Caki2 (cell line): ENCODE data around the gene FOXN3. TPM values are rescaled to one million over a fixed set of nuclear protein-coding genes. Genes with fewer than 3 reads are reported as not detected.
"Not testable (repeated sequence)": the region's sequence is repeated elsewhere in the genome, so short reads cannot be mapped to it uniquely, and the experiment has no call there.

ENCODE experiments used
- DNase-seq: peaks from one replicate; pipeline ENCODE4 v3.0.0-alpha.2; 2015; ENCODE audit warnings: low read depth
- in situ Hi-C: cut with HindIII; loops from 2 replicates; pipeline ENCODE4 v1.10.0; 2016; ENCODE audit warnings: low sequenced_read_pairs, low pct_unique_long_range_greater_than_20kb, mixed read lengths
- total RNA-seq: library from RNA; depleted of rRNA; stranded (reverse); fragments of >200 nt; shearing (Covaris generic); gene quantifications from 2 replicates; pipeline ENCODE4 v1.2.3, GENCODE V29; 2014; ENCODE audit warnings: low replicate concordance

The FOXN3 gene
- total RNA-seq, 1 experiment from 2014 or later = 3.2 TPM

DNA sequence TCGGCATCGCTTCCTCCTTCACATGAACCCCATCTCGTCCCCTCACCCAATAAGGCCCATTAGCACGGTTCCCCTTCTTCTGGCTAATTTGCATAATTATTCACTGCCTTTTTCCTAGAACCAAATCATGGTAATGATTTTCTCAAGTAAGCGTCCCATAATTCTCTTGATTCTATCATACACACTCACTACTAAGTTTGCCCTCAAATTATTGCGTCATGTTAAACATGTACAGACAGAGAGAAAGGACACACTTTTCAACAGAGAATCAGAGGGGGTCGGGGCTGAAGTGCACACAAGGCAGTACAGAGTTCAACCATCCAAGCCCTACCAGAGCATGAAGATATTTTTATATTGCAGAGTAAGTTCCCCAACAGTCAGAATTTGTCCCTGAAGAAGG lies 256.6 kb downstream of the FOXN3 start:
- in situ Hi-C loops = no loop called here
- DNase-seq = no peak

DNA sequence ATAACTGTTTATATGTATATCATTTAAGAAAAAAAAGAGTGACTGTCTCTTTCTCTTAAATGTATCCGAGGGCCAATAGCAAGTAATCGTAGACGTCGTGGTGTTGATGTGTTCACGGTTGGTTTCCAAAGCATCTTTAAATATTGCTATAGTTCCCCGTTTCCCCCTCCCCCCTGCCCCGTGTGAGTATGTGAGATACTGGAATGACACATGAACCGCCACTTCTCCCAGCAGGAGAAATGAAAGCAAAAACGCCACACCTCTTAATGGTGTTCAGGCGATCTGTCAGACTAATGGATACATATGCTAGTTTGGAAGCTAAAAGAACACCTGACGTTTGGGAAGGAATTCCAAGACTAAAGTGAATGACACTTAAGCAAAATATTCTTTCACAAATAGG lies 258.3 kb downstream of the FOXN3 start:
- in situ Hi-C loops = no loop called here
- DNase-seq = no peak

DNA sequence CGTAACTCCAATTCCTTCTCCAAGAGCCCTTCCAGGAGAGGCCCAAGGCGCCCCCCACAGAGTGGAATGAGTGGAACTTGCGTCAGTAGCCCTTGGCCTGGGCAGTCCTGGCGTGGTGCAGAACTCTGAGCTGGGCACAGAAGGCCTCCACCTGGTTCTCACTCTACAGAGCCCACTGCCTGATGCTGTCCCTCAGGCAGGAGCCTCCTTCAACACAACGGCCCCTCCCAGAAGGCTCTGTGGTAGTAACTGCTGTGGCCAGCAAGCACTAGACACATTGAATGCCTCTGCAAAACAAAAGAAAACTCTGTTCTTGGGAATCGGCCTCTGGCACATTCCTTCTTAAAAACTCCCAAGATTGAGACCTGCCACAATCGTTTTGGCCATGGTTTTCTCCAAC lies 258.9 kb downstream of the FOXN3 start:
- in situ Hi-C loops, DNase-seq: not testable (repeated sequence)

DNA sequence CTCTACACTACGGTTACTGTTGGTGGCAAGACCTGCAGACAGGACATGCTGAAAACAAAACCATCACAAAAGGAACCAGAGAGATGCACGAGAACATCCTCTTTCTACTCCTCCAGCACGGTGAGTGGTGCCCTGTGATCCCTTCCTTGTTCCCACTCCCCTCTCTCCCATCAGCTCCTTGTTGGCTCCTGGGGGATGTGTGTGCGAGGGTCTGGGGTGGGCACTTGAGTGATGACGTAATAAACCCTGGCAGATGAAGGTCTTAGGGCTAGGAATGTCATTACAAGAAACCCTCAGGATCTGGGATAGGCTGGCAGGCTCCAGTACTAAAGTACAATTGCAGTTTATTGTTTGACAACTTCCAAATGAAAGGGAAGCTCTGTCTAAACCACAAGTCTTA lies 261.5 kb downstream of the FOXN3 start:
- in situ Hi-C loops = no loop called here
- DNase-seq = no peak

DNA sequence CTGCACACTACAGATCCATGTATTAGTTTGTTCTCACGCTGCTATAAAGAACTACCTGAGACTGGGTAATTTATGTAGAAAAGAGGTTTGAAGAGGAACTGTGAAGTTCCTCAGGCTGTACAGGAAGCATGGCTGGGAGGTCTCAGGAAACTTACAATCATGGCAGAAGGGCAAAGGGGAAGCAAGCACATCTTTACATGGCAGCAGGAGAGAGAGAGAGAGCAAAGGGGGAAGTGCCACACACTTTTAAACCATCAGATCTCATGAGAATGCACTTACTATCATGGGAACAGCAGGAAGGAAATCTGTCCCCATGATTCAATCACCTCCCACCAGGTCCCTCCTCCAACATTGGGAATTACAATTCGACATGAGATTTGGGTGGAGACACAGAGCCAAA lies 265.3 kb downstream of the FOXN3 start:
- in situ Hi-C loops, DNase-seq: not testable (repeated sequence)

DNA sequence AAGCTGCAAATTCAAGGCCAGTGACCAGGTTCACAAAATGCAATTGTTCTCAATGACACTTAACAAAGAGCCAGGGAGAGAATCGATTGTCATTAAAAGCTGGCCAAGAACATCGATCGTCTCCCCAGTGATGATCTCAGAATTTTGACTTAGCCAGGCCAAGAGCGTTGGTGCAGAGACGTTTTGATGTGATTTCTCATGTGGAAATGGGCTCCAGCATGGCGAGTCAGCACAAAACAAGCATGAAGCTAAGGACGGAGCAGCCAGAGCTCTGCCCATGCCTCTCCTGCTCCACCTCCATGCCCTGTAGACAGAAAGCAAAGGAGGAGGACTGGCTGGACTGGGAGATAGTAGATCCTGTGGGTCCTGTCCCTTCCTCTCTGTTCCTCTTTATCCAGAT lies 270.8 kb downstream of the FOXN3 start:
- in situ Hi-C loops = no loop called here
- peak; percentile 14 for DNase-seq

DNA sequence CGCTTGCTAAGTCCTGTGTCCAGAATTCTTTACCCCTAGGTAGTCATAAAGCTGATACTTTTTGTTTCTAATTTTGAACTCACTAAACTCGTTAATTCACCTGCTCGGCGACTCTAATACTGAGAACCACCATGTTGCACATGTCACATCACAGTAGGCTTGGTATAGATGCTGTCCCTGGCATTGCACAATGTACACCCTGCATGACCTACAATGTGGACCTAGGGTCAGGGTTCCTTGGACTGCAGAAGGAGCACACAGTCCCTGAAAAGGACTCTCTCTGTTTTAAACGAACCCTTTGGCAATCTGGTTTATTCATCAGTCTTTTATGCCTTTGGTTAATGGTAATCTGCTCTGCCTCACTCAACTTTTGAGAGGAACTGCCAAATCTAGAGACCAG lies 272.4 kb downstream of the FOXN3 start:
- no peak for DNase-seq
- in situ Hi-C loops = no loop called here

DNA sequence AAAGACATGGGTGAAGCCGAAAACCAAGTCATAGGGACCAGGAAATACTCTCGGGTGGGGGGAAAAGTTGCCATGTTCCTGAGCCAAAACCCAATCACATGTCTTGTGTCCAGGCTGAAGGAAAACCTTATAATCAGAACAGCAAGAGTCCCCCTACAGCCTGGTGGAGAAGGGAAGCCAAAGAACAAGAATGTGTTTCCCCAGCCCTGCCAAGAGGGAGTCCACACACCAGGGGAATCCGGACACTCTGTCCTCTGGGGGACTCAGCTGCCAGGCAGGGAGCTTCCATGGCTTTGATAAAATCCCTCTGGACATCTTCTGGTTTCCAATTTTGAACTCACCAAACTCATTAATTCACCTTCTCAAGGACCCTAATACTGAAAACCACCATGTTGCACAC lies 273.0 kb downstream of the FOXN3 start:
- DNase-seq = no peak
- in situ Hi-C loops = no loop called here

DNA sequence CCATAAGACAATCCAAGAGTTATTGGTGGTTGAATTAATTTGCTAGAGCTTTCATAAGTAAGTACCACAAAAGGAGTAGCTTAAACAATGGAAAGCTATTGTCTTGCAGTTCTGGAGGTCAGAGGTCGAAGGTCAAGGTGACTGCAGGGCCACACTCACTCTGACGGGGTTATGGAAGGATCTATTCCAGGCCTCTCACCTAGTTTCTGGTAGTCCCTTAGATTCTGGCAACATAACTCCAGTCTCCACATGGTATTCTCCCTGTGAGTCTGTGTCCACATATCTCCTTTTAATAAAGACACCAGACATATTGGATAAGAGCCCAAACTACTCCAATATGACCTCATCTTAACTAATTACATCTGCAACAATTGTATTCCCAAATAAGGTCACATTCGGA lies 273.4 kb downstream of the FOXN3 start:
- in situ Hi-C loops = no loop called here

DNA sequence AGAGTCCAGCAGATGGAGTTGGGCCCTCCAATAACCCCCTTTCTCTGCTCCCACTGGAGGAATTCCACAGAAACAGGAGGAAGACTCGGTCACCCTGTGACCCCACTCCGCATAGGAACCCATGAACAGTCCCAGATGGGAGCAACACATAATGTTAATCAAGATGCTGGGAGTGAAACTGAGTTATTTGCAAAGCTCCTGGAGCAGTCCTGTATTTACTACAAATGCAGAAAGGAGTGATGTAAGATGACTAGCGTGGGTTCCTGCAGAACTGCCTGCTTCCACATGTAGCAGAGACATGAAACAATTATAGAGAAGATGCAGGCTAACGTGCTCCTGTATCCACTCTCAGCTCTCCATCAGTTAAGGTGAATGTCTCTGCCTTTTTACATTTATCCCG lies 274.7 kb downstream of the FOXN3 start:
- in situ Hi-C loops = no loop called here
- DNase-seq = no peak

More for the DNA sequence above, 273.4 kb downstream of the FOXN3 start:
- no peak for DNase-seq

DNA sequence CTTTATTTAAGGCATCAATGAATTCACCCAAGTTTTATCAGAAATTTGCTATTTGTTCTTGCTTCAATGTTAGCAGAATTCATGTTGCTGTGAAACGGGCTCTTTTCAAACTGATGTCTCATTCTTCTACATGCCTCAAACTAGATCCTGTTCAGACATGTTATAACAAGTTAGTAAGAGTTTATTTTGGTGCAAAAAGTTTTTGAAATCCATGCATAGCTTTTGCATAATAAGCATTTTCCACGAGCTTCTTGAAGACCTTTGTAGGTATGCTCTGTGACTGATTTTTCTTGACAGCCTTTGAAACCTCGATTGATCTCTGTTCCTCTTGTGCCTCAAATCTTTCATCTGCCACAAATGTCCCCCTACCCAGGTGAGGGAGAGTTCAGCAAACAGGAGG lies 275.2 kb downstream of the FOXN3 start:
- no peak for DNase-seq
- in situ Hi-C loops = no loop called here

DNA sequence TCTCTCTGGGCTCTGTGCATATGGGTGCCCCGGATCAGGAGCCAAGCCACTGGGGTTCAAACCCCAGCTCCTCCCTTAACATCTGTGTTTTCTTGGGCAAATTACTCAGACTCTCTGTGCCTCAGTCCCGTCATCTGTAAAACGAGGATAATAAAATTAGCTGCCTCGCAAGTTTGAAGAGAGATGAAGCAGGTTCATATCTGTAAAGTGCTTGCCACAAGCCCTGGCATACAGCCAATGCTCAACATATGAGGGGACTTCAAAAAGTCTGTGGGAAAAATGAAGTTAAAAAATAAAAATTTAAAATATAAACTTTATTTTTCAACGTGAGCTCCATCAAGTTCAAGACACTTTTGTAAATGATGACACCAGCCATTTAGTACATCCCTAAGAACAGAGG lies 276.7 kb downstream of the FOXN3 start:
- in situ Hi-C loops = no loop called here
- no peak for DNase-seq

DNA sequence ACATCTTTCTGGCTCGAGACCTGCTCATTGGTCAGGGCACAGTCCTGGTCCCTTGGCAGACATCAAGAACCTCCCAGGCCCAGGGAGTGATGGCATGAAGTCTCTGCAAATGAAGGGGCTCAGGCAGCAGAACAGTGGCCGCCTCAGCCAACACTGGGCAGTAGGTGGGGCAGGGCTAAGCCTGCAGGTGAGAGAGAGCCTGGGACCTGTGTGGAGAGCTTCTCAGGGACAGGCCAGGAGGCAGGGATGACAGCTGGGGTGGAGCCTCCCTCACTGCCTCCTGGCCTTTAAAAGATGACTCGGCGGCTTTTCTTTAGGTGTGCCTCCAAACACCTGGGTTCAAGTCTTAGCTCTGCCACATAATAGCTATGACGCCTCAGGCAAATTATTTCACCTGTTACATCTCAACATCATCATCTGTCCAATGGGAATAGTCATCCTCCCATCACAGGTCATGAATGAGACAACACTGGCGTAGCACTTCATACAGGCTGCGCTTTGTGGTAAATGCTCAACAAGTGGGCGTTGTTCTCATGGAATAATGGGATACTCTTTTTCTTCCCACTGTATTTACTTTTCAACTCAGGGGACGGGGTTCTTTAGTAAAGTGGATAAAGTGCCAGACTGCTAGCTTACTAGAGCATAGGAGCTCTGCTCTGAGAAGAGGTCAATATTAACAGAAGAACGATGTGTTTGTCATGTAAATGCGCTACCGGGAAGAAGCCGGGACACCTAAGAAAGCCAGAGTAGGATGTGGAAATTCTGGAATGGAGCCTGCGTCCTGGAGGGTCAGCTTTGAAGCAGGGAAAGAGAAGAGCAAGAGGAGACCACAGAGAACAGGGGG lies 277.4 kb downstream of the FOXN3 start:
- DNase-seq = no peak
- in situ Hi-C loops = no loop called here

DNA sequence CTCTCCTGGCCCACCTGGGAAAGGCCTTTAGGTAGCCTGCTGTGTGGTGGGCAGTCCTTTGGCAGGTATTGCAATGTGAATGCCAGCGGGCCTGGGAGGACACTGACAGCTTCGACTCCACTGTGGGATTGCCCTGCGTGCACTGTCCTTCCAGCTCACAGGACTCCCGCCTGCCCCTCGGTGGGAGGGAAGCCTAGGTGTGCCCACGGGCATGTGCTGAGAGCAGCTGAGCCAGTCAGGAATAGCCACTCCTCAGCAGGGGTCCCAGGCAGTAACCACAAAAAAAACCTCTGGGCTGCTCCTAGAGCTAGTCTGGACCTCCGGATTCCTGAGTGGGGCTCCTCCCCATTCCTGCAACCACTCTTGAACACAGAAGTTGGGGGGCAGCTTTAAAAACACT lies 278.2 kb downstream of the FOXN3 start:
- DNase-seq = no peak
- in situ Hi-C loops = no loop called here

DNA sequence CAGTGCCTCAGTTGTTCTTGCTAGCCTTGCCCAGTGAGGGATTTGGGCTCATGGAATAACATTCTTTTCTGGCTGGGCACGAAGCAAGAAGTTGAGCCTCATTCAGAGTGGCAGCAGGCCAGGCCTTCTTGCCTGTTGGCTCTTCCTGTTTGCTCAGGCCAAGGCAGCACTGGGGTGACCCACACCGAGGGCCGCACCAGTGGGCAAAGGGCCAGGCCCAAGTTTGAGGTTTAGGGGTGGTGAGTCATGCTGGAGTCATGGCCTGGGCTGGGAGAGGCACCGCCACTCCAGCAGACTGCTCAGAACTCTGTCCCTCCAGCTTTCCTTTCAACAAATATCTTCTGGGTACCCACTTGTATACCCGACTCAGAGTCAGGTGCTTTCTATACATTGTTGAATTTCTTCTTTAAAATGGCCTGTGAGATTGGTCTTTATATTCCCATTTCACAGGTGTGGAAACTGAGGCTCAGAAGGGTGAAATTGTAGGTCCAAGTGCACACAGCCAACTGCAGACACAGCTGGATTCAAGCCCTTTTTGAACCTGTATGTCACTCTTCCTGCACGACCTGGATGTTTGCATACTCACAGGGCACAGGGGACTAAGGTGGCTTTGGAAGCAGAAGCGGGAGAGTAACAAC lies 279.4 kb downstream of the FOXN3 start:
- in situ Hi-C loops = no loop called here
- peak; percentile 68 for DNase-seq

DNA sequence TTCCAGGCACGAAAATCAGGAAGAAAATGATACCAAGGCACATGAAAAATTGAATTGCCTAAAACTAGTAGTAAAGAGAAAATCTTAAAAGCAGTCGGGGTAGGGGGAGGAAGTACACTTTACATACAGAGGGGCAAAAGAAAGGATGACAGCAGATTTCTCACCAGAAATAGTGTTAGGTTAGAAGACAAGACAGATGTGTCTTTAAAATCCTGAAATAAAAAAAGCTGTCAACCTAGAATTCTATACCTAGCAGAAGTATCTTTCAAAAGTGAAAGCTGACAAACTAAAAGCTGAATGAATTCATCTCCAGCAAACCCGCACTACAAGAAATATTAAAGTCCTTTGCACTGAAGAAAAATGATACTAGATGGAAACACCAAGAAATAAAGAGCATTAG lies 280.4 kb downstream of the FOXN3 start:
- in situ Hi-C loops = no loop called here
- DNase-seq = no peak

DNA sequence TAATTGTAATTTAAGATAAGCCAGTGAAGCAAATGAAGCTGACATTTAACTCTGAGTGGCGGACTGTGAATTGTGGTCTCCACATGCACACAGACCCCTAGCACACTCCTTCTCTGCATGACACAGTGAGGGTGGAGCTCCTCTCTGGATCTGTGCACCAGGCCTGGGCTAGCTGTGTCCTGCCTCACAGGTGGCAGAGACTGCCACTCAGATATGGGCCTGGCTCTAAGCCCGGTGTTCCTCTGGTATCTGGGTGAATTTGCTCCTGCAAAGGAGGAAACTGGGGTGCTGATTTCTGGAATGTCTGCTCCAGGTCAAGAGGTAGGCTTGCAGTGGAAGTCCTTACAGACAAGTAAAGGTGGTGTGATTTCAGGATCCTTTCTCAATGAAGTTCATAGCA lies 282.4 kb downstream of the FOXN3 start:
- DNase-seq = no peak
- in situ Hi-C loops = no loop called here

DNA sequence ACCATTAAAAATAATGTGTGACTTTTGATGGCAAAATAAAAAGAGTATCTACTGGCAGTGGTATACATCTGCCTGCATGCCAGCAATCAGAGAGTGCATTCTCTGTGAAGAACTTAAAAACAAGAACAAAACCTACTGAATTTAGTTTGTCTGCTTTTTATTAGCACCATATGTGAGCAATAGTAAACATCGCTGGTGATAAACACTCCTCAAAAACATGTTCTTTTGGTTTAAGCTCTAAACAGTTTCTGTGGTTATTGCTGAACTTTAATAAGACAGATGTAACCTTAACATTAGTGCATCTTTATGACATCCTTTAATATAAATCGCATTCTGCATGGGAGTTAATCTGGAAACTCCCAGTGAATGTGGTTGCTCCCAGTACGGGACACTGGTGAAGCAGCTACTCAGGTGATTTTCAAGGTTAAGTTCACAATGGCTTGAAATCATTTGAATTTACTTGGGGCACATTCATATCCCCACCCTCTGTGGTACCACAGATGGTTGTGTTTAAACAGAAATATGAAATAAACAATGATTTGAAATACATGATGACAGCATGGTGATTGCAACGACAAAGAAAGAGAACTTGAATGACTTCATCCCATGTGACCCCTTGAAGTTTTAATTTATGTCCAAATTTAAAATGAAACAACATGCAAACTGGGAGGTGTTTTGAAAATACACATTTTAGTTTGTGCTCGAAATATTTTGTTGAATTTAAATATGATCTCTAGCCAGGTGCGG lies 285.9 kb downstream of the FOXN3 start:
- DNase-seq = no peak
- in situ Hi-C loops = no loop called here

DNA sequence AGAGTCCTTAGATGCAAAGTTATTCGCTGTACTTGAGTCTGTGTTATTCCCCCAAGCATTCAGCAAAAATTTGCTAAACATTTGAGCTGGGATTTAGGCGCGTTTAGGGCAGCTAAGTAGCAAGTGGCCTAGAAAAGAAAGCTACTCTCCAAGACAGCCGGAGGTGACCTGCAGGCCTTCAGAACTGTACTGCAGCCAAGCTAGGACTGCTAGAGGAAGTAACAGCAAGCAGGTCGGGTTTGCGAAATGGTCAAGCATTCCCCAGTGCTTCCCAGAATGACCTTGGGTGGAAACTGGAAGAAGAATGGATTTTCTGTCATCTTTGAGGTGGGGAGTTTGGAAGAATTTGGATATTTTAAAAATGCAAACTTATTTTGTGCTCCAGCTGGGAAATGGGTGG lies 287.5 kb downstream of the FOXN3 start:
- DNase-seq = no peak
- in situ Hi-C loops = no loop called here
